HepG2 (cell line): Measurements from ENCODE around the gene CDCP1. TPM values are rescaled to one million over a fixed set of nuclear protein-coding genes. Genes with fewer than 3 reads are reported as not detected.

ENCODE experiments used
- ATAC-seq: fragments of 200-7000 bp; cut with Tn5 transposase; 3 replicates; pipeline ENCODE4 v1.9.1; 2020; ENCODE audit warnings: mild to moderate bottlenecking, moderate library complexity
- BruUV-seq: library from RNA; stranded (reverse); fragments of 400-500 nt; replicated peaks from 2 replicates; lab custom pipeline; 2021; lab: Mats Ljungman, UMichigan
- CTCF ChIA-PET: fragments of 300-600 bp; formaldehyde crosslinking; extraction: SDS; loops from one replicate; lab custom pipeline; 2021; ENCODE audit warnings: low total read pairs, inconsistent platforms, low intra/inter-chr PET ratio; lab: Yijun Ruan, JAX
- POLR2A ChIA-PET: fragments of 350-600 bp; sonication (Branson Sonifier 250); formaldehyde crosslinking; loops from one replicate; lab custom pipeline; 2020; ENCODE audit warnings: antibody characterized with exemption, inconsistent platforms; lab: Yijun Ruan, JAX
- DNase-seq: peaks from one replicate; pipeline ENCODE4 v3.0.0-alpha.2; 2015; ENCODE audit warnings: low spot score
- FAIRE-seq: peaks from 3 replicates; lab custom pipeline; 2011; peaks lifted over from hg19 to GRCh38; lab: Jason Lieb, UNC
- H2AFZ ChIP-seq: one replicate; pipeline ENCODE4 v1.6.1; 2011; ENCODE audit warnings: low read length, inconsistent platforms
- H3K27ac ChIP-seq: fragments of 300-600 bp; 3 replicates; pipeline ENCODE4 v1.8.0; 2011; ENCODE audit warnings: mixed run types, mild to moderate bottlenecking, mixed read lengths, low read length, inconsistent platforms; ENCODE audit not compliant: insufficient read depth; ENCODE audit errors: extremely low read length
- H3K27me3 ChIP-seq, 2 experiments: fragments of 200-600 bp in 1 of 2; 2 replicates in 1 of 2; 3 replicates in 1 of 2; pipeline versions ENCODE4 v1.6.0 to v1.8.0; 2011; ENCODE audit warnings: low read length in 2 of 2, mild to moderate bottlenecking in 2 of 2, moderate library complexity in 2 of 2, inconsistent platforms in 1 of 2; ENCODE audit not compliant: insufficient read depth in 2 of 2, control insufficient read depth in 1 of 2
- H3K36me3 ChIP-seq, 2 experiments: fragments of 200-600 bp in 1 of 2; replicated peaks in 1 of 2; 2 replicates in 1 of 2; 3 replicates in 1 of 2; pipeline versions ENCODE4 v1.5.1 to v1.8.0; 2011; ENCODE audit warnings: low read length in 2 of 2, inconsistent platforms in 1 of 2; ENCODE audit not compliant: insufficient read depth in 2 of 2, control insufficient read depth in 1 of 2
- H3K4me1 ChIP-seq: 2 replicates; pipeline ENCODE4 v1.5.1; 2012; ENCODE audit warnings: low read length, inconsistent platforms; ENCODE audit not compliant: insufficient read depth
- H3K4me2 ChIP-seq: 2 replicates; pipeline ENCODE4 v1.6.0; 2011; ENCODE audit warnings: low read depth, low read length, inconsistent platforms
- H3K4me3 ChIP-seq, 3 experiments: fragments of 200-600 bp in 1 of 3; sonication (generic), shearing (Covaris generic) in 1 of 3; replicated peaks in 1 of 3; 2 replicates each; pipeline ENCODE4 v1.5.1; 2011 to 2016; ENCODE audit warnings: low read length in 3 of 3, inconsistent platforms in 2 of 3, low read depth in 2 of 3, mild to moderate bottlenecking in 2 of 3, control low read depth in 1 of 3, mixed read lengths in 1 of 3; ENCODE audit not compliant: insufficient read depth in 1 of 3
- H3K79me2 ChIP-seq: one replicate; pipeline ENCODE4 v1.6.1; 2011; ENCODE audit warnings: low read length, inconsistent platforms; ENCODE audit not compliant: insufficient read depth
- H3K9ac ChIP-seq: 2 replicates; pipeline ENCODE4 v1.6.0; 2011; ENCODE audit warnings: mild to moderate bottlenecking, low read depth, low read length, inconsistent platforms; ENCODE audit not compliant: insufficient read depth
- H3K9me3 ChIP-seq: 2 replicates; pipeline ENCODE4 v1.5.1; 2012; ENCODE audit warnings: mild to moderate bottlenecking, low read length
- H4K20me1 ChIP-seq: 2 replicates; pipeline ENCODE4 v1.6.0; 2011; ENCODE audit warnings: inconsistent platforms, mild to moderate bottlenecking, low read length, moderate library complexity; ENCODE audit not compliant: insufficient read depth
- CEBPB ChIP-seq: IDR thresholded peaks from 2 replicates; pipeline ENCODE4 v1.6.1; 2011; ENCODE audit warnings: low read depth, low read length, improper control_type of control experiment, borderline replicate concordance
- CENPT ChIP-seq: sonication (generic); formaldehyde crosslinking; IDR thresholded peaks from 2 replicates; pipeline ENCODE4 v1.8.0; 2022; ENCODE audit warnings: low read depth, mild to moderate bottlenecking, moderate library complexity, missing genetic modification reagents
- FOXC1 ChIP-seq: sonication (generic); formaldehyde crosslinking; IDR thresholded peaks from 2 replicates; pipeline ENCODE4 v1.8.0; 2022; ENCODE audit warnings: mild to moderate bottlenecking, missing genetic modification reagents, borderline replicate concordance
- KLF16 ChIP-seq, 2 experiments: sonication (generic) in 1 of 2; formaldehyde crosslinking in 1 of 2; IDR thresholded peaks; 2 replicates each; pipeline versions ENCODE4 v1.6.1 to v1.8.0; 2016 to 2023; ENCODE audit warnings: missing genetic modification reagents in 2 of 2, missing compliant biosample characterization in 1 of 2
- MLXIP ChIP-seq: sonication (generic); formaldehyde crosslinking; IDR thresholded peaks from 2 replicates; pipeline ENCODE4 v1.9.0; 2021; ENCODE audit warnings: missing genetic modification reagents, borderline replicate concordance
- SALL1 ChIP-seq: sonication (generic); formaldehyde crosslinking; IDR thresholded peaks from 2 replicates; pipeline ENCODE4 v1.8.0; 2022; ENCODE audit warnings: mild to moderate bottlenecking, missing genetic modification reagents
- SNAPC2 ChIP-seq: sonication (generic); formaldehyde crosslinking; IDR thresholded peaks from 2 replicates; pipeline ENCODE4 v1.8.1; 2022; ENCODE audit warnings: mild to moderate bottlenecking, missing genetic modification reagents
- TBL1XR1 ChIP-seq: fragments of 150-350 bp; IDR thresholded peaks from 2 replicates; pipeline ENCODE4 v1.6.1; 2014; ENCODE audit warnings: borderline replicate concordance, low read length; ENCODE audit not compliant: partially characterized antibody
- ZBTB44 ChIP-seq: sonication (generic); formaldehyde crosslinking; IDR thresholded peaks from 2 replicates; pipeline ENCODE4 v1.4.0; 2020; ENCODE audit warnings: missing genetic modification reagents
- ZNF431 ChIP-seq: sonication (generic); formaldehyde crosslinking; IDR thresholded peaks from 2 replicates; pipeline ENCODE4 v1.9.0; 2022; ENCODE audit warnings: missing genetic modification reagents, low read depth, mild to moderate bottlenecking, borderline replicate concordance
- ZNF432 ChIP-seq: sonication (generic); formaldehyde crosslinking; IDR thresholded peaks from 2 replicates; pipeline ENCODE4 v1.5.0; 2020; ENCODE audit warnings: missing genetic modification reagents, mild to moderate bottlenecking, borderline replicate concordance
- ZNF460 ChIP-seq: sonication (generic); formaldehyde crosslinking; IDR thresholded peaks from 2 replicates; pipeline ENCODE4 v1.5.1; 2020; ENCODE audit warnings: missing genetic modification reagents, mild to moderate bottlenecking, borderline replicate concordance
- ZNF546 ChIP-seq: sonication (generic); formaldehyde crosslinking; conservative IDR thresholded peaks from 2 replicates; pipeline ENCODE4 v1.8.1; 2023; ENCODE audit warnings: mild to moderate bottlenecking, missing genetic modification reagents
- ZNF619 ChIP-seq: sonication (generic); formaldehyde crosslinking; IDR thresholded peaks from 2 replicates; pipeline ENCODE4 v1.4.0; 2020; ENCODE audit warnings: mild to moderate bottlenecking, missing genetic modification reagents
- ZNF777 ChIP-seq: sonication (generic); formaldehyde crosslinking; IDR thresholded peaks from 2 replicates; pipeline ENCODE4 v1.4.0; 2020; ENCODE audit warnings: missing genetic modification reagents
- ZNF792 ChIP-seq: IDR thresholded peaks from 2 replicates; pipeline ENCODE4 v1.6.1; 2016
- ZSCAN9 ChIP-seq: IDR thresholded peaks from 2 replicates; pipeline ENCODE4 v1.6.1; 2016; ENCODE audit warnings: borderline replicate concordance
- WGBS: methylation state at CpG from one replicate; pipeline ENCODE4 v1.1.6; 2017; ENCODE audit warnings: low lambda C conversion rate; 5-methylcytosine and 5-hydroxymethylcytosine counted together
- in situ Hi-C: cut with HindIII; loops from 2 replicates; pipeline ENCODE4 v1.10.0; 2017; ENCODE audit warnings: low pct_unique_long_range_greater_than_20kb; ENCODE audit not compliant: extremely low pct_ligation_motif_present
- intact Hi-C: fragments of 100-400 bp; cut with micrococcal nuclease; formaldehyde crosslinking; loops from one replicate; pipeline ENCODE4 v1.10.0; 2022; ENCODE audit not compliant: unreplicated experiment
- polyA plus RNA-seq, 8 experiments: library from polyadenylated mRNA; depleted of rRNA in 3 of 8; stranded (reverse) in 7 of 8; unstranded in 1 of 8; fragments of >200 nt; fragmentation: Illumina TruSeq in 4 of 8; extraction: Trizol in 4 of 8; gene quantifications; 2 replicates each; pipeline versions ENCODE4 v1.2.1 to v1.2.3, GENCODE V29; 2011 to 2016; ENCODE audit warnings: low read depth in 4 of 8, missing spikeins in 1 of 8, mixed read lengths in 1 of 8; ENCODE audit not compliant: insufficient read depth in 1 of 8
- total RNA-seq, 5 experiments: library from RNA; depleted of rRNA; stranded (reverse); fragments of >200 nt; fragmentation: Illumina TruSeq; extraction: Trizol; gene quantifications; 2 replicates each; pipeline ENCODE4 v1.2.3, GENCODE V29; 2016; ENCODE audit warnings: low read depth in 1 of 5
- TF ChIP-seq, protein P1 (sequence below): sonication (generic); formaldehyde crosslinking; IDR thresholded peaks from 2 replicates; pipeline ENCODE4 v1.5.0; 2020; ENCODE audit warnings: missing genetic modification reagents

The CDCP1 gene
- total and polyA plus RNA-seq, 2 of the 13 experiments (the other 11 are each of a cell fraction or from before 2014, with no cell fraction given), result 0.11 to 0.18 TPM

DNA sequence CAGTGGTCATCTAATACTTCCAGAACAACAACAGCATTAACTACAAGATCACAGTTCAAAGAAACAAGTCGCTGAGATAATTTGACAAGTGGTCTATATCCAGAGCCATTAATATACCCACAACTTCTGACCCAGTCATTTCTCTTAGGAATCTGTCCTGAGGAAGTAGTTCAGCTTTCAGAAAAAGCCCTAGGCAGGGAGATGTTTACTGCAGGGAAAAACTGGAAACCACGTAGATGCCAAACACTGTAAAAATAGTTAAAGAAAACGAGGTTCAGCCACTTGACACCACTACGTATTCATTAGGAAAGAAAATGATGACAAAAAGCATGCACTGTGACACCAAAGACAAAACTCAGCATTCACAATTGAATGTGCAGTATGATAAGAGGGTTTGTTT, 22.3 kb upstream of the CDCP1 start:
- ATAC-seq, result no peak
- no peaks in the 10 kb centered on the region for H3K36me3 ChIP-seq
- H3K4me1 ChIP-seq, result no peaks in the 10 kb centered on the region
- H3K79me2 ChIP-seq, result no peaks in the 10 kb centered on the region
- WGBS, result 21% methylated on average over 4 of the region's 4 CpGs
- H4K20me1 ChIP-seq, result no peaks in the 10 kb centered on the region
- H3K4me2 ChIP-seq, result no peak overlapping the region
- DNase-seq, result no peak
- POLR2A ChIA-PET, result no interaction called here
- TF ChIP-seq MLXIP (CRISPR knock-in tag) (no peak), ZNF792 (no peak), ZNF432 (CRISPR knock-in tag) (no peak), SNAPC2 (CRISPR knock-in tag) (no peak), KLF16 (CRISPR knock-in tag; IDR thresholded peaks at IDR 0.05) (no peak), ZNF777 (CRISPR knock-in tag) (no peak), ZBTB44 (CRISPR knock-in tag) (no peak), ZSCAN9 (CRISPR knock-in tag) (no peak), TBL1XR1 (no peak), CENPT (CRISPR knock-in tag) (no peak), ZNF460 (CRISPR knock-in tag) (no peak), ZNF619 (CRISPR knock-in tag) (no peak), FOXC1 (CRISPR knock-in tag) (no peak), SALL1 (no peak), ZNF546 (CRISPR knock-in tag) (no peak), ZNF431 (CRISPR knock-in tag) (no peak), CEBPB (no peak)
- TF ChIP-seq, protein P1, sequence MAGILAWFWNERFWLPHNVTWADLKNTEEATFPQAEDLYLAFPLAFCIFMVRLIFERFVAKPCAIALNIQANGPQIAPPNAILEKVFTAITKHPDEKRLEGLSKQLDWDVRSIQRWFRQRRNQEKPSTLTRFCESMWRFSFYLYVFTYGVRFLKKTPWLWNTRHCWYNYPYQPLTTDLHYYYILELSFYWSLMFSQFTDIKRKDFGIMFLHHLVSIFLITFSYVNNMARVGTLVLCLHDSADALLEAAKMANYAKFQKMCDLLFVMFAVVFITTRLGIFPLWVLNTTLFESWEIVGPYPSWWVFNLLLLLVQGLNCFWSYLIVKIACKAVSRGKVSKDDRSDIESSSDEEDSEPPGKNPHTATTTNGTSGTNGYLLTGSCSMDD (CRISPR knock-in tag), result no peak
- no peak for FAIRE-seq
- H3K27me3 ChIP-seq, result peaks cover 1 to 5% of the 10 kb centered on the region in 2 experiments; a peak in 2 of 5 replicates
- H3K9ac ChIP-seq, result no peak overlapping the region
- no TSS peak for BruUV-seq
- no peak overlapping the region for H3K4me3 ChIP-seq
- intact Hi-C loops (no loop called here), in situ Hi-C loops (no loop called here)
- no peak overlapping the region for H2AFZ ChIP-seq
- CTCF ChIA-PET, result no interaction called here
- H3K9me3 ChIP-seq, result no peaks in the 10 kb centered on the region
- no peak overlapping the region for H3K27ac ChIP-seq
